ENCODE measurements around the gene TBX15.

- no peak for TF ChIP-seq CTCF (IDR thresholded peaks at IDR 0.05)
- TF ChIP-seq POLR2A (IDR thresholded peaks at IDR 0.05) = no peak
These were observed 46.2 kb upstream of the TBX15 start for GRCh38 chr1:119034359-119034758.
